HG03432 (cell line): ENCODE data around the gene ABCA13.

Experiments
- ATAC-seq: cut with Tn5 transposase; IDR thresholded peaks from one replicate; pipeline ENCODE4 v1.9.1; 2021; ENCODE audit warnings: mild to moderate bottlenecking, moderate library complexity; ENCODE audit not compliant: unreplicated experiment

Gene ABCA13

DNA sequence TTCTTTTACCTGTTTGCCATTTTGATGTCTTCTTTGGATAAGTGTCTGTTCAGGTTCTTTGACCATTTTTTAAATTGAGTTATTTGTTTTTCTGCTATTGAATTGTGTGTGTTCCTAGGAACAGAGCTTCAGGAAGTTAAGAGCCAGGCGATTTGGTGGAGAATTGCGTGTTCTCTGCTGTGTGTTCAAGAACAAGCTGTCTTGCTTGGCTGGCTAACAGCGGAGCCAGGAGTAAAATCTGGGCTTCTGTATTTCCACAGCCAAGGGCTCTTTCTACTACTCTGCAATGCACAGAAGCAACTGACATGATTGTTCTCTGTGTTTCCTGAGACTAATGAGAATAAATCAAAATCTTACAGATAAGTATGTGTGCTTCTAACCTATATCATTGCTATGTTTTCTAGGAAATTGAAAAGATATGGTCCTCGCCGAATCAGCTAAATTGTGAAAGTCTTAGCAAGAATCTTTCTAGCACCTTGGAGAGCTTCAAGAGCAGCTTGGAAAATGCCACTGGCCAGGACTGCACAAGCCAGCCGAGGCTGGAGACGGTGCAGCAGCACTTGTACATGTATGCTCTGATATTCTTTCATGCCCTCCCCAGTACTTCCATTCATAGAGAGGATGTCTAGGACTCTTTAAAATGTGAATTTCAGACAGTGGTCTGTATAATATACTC lies 124.2 kb downstream of the ABCA13 start:
- no peak for ATAC-seq

GRCh38 chr7:48296966-48297365 lies 125.7 kb downstream of the ABCA13 start:
- no peak for ATAC-seq

- peak; percentile 80 for ATAC-seq
These were observed 127.5 kb downstream of the ABCA13 start for GRCh38 chr7:48298779-48299178.

DNA sequence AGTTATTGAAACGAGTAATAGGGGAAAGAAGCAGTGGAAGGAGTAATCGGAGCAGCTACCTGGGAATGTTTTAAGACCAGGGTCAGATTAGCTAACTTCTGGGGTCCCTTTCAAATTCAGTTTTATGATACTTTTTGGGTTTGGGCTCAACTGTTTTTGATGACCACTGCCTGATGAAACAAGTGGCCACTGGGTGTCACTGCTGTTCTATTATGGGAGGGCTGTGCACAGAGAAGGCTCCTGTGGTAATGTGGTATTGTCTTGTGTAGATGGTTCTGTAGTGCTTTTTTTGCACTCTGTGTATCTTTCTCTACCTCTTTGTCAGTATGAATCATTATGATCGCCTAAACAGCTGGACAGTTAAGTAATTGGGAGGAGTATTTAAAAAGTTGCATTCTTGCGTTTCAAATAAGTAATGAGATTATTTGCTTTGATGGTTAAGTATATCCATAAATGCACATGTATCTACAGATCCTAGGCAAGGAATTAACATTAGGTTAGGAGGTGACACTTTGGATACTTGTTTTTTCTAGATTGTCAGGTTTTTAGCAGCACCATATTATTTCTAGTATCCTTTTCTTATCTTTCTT lies 128.4 kb downstream of the ABCA13 start:
- peak; percentile 91 for ATAC-seq

GRCh38 chr7:48300301-48300700 lies 129.0 kb downstream of the ABCA13 start:
- ATAC-seq: no peak

DNA sequence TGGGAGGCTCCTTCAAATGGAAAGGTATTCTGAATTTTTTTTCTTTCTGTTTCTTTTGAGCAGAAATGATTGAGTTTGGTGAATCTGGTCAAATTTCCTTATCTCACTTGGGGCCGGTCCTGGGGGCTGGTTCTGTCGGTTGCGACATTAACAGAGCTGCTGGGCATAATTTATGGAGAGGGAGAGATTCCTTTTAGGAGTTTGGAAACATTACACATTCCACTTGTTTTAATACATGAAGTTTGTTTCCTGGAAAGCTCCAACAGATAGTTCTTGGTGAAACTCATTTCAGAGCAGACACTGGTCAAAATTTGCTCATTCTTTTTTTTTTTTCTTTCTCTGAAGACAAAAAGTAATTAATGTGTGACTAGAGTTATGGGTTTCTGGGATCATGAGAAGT lies 129.9 kb downstream of the ABCA13 start:
- no peak for ATAC-seq

- no peak for ATAC-seq
These were observed 133.4 kb downstream of the ABCA13 start for GRCh38 chr7:48304641-48305040.

- ATAC-seq: no peak
These were observed 134.4 kb downstream of the ABCA13 start for GRCh38 chr7:48305661-48306060.

DNA sequence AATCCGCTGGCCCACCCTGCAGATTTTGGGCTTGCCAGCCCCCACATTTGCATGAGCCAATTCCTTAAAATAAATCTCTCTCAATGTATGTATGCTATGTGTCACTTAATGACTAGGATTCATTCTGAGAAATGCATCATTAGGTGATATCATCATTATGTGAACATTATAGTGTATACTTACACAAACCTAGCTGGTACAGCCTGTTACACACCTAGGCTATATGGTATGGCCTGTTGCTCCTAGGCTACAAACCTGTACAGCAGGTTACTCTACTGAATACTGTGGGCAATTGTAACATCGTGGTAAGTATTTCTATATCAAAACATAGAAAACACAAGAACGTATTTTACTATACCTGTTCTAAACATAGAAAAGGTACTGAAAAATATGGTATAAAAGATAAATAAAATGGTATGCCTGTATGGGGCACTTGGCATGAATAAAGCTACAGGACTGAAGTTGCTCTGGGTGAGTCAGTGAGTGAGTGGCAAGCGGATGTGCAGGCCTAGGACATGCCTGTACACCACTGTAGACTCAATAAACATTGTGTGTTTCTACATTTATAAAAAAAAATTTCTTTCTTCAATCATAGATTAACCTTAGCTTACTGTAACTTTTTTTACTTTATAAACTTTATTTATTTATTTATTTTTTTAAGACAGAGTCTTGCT lies 135.9 kb downstream of the ABCA13 start:
- no peak for ATAC-seq

DNA sequence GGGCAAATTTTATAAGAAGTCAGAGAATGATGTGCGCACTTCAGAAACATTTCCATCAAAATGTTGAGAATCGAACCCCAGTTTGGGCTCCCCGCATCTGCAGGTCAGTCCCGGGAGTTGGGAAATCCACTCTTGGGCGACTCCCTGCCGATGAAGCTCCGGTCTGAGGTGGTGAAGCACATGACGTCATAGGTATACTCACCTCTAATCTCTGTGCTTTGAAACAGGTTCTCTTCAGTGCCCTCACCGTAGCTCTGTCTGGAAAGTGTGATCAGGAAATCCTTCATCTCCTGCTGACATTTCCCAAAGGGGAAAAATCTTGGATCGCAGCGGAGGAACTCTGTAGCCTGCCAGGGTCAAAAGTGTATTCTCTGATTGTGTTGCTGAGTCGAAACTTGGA lies 138.5 kb downstream of the ABCA13 start:
- no peak for ATAC-seq

DNA sequence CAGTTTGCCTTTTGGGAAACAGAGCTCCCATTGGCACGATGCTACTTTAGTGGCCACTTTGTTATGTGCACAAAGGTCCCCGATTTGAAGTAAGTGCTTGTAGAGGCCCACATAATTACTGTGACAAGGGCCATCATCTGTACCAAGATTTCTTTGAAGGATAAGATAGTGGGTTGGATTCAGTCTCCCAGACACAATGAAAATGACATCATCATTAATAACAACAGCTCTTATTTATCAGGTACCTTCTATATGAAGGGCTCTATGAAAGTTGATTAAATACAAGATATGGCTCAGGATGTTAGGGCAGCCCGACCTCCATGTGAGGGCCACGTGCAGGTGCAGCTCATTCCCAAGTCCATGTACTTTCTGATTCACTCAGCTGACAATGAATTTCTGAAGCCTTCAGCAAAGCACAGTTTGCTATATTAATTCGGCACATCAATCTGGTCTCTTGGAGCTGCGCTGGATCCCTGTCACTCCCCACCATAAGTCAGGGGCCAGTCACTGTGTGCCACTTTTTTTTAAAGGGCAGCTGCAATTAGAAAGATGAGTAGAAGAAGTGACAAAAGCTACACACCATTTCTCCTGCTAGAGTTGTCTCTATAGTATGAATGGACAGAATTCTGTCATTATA lies 140.3 kb downstream of the ABCA13 start:
- no peak for ATAC-seq

GRCh38 chr7:48312151-48312550 lies 140.9 kb downstream of the ABCA13 start:
- ATAC-seq: no peak

GRCh38 chr7:48316768-48317167 lies 145.5 kb downstream of the ABCA13 start:
- ATAC-seq: no peak

DNA sequence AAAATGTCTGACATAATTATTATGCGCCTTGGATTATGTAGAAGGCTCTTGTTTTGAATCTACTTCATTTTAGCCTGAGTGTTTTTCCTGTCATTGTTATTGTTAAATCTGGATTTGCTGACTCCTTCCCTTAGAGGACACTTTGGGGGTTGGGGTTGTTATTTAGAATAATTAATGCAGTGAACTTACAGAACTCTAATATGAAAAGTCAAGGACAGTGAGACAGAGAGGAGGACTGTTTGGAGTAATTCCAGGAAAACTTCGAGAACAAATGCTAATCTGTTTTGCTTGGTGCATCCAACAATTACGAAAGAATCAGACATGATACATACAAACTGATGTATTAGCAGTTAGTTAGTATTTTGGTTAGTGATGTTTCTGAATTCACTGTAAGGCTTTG lies 146.1 kb downstream of the ABCA13 start:
- no peak for ATAC-seq

- ATAC-seq: no peak
These were observed 150.2 kb downstream of the ABCA13 start for GRCh38 chr7:48321319-48322010.

DNA sequence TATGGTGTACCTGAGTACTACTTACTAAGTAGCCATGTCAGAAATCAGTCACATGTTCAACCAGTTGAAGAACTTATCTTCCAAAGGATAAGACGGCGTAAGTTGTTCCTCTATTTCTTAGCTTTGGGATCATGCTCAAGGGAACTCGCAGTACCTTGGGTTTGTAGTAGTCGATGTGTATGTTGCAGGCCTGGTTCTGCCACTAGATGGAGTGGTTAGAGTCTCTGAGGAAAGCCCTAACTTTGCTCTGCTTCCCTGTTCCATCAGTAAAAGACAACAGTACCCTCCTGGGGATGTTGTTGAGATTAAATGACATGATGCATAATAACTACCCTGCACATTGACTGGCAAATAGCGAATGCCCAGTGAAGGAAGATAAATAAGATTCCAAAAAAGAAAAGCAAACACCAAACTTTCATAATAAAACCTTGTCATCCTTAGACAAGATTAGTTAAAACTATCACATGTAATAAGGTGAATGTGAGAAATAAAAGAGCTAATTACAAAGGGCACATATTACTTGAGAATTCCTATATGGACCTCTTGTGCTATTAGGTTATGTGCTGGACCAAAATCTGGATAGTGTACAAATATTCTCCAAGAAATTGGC lies 165.9 kb downstream of the ABCA13 start:
- no peak for ATAC-seq

GRCh38 chr7:48337781-48338180 lies 166.5 kb downstream of the ABCA13 start:
- ATAC-seq: no peak

DNA sequence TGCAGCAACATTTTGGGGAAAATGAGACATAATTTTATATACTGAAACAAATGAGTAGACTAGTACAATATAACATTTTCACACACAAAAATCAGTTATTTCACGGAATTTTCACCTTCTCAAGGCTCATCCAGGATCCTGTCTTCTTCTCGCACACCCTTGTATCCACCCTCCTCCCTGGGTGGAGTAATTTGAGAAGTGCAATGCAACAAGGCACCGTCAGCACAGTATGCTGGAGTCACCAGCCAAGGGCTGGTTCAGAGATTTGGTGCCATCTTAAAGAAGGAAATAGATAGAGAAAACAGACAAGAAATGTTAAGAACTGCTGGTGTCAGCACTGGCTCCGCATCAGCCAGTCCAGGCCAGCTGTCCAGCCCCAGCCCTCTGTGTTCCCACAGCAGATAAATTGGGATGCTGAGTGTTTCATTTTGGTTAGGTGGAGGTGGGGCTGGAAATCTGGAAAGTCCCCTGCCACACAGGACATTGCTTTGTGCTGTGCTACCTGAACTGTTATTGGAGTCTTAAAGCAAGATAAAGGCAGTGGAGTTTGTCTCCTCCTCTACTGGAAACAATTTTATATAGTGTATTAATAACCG lies 176.1 kb downstream of the ABCA13 start:
- no peak for ATAC-seq

GRCh38 chr7:48350515-48350914 lies 179.3 kb downstream of the ABCA13 start:
- no peak for ATAC-seq

DNA sequence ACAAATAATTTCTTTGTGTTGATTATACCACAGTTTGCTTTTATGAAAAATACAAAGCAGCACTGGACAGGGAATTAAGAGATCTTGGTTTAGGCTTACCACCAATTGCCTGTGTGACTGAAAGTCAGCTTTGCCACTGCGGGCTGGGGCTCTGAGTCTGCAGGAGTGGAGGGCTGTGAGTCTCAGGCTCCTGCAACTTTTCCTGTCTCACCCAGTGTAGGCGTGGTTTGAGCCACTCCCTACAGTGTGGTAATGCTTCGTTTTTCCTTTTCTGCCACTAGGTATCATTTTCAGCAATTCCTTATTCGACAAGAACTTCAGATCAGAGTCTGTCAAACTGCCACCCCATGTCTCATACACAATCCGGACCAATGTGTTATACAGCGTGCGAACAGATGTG lies 180.6 kb downstream of the ABCA13 start:
- no peak for ATAC-seq
